Lung (tissue), 12 donors: Measurements from ENCODE around the gene ABCA1. TPM values are rescaled to one million over a fixed set of nuclear protein-coding genes. Genes with fewer than 3 reads are reported as not detected.

ENCODE experiments used
- ATAC-seq: fragments of 200-7000 bp; cut with Tn5 transposase; one replicate; pipeline ENCODE4 v1.9.1; 2020; ENCODE audit warnings: moderate number of reproducible peaks; ENCODE audit not compliant: insufficient read depth, low FRiP score
- DNase-seq, 3 donors: peaks; one replicate each; pipeline ENCODE4 v3.0.0-alpha.2; 2013 to 2017
- H3K27ac ChIP-seq, 2 donors: one replicate each; pipeline ENCODE4 v1.5.1; 2013; ENCODE audit warnings: mild to moderate bottlenecking in 2 of 2, moderate library complexity in 2 of 2, control low read depth in 1 of 2, inconsistent platforms in 1 of 2, low read depth in 1 of 2, low read length in 1 of 2
- H3K27me3 ChIP-seq, 3 donors: one replicate each; pipeline ENCODE4 v1.5.1; 2013; ENCODE audit warnings: low read length in 2 of 3; ENCODE audit not compliant: control insufficient read depth in 3 of 3, insufficient read depth in 3 of 3
- H3K36me3 ChIP-seq, 4 donors: one replicate each; pipeline ENCODE4 v1.5.1; 2013; ENCODE audit warnings: low read length in 4 of 4, mild to moderate bottlenecking in 1 of 4, moderate library complexity in 1 of 4; ENCODE audit not compliant: control insufficient read depth in 4 of 4, insufficient read depth in 4 of 4
- H3K4me1 ChIP-seq, 5 donors: one replicate each; pipeline ENCODE4 v1.5.1; 2013; ENCODE audit warnings: low read length in 5 of 5, mild to moderate bottlenecking in 2 of 5, moderate library complexity in 1 of 5; ENCODE audit not compliant: control insufficient read depth in 5 of 5, insufficient read depth in 5 of 5
- H3K4me3 ChIP-seq: one replicate; pipeline ENCODE4 v1.5.1; 2013; ENCODE audit warnings: mild to moderate bottlenecking, control low read depth, moderate library complexity
- H3K9ac ChIP-seq, 2 donors: one replicate each; pipeline ENCODE4 v1.5.1; 2013; ENCODE audit warnings: low read length in 2 of 2, control low read depth in 1 of 2; ENCODE audit not compliant: insufficient read depth in 1 of 2
- H3K9me3 ChIP-seq, 4 donors: one replicate each; pipeline ENCODE4 v1.5.1; 2013; ENCODE audit warnings: low read length in 3 of 4, mild to moderate bottlenecking in 1 of 4, moderate library complexity in 1 of 4; ENCODE audit not compliant: control insufficient read depth in 4 of 4, insufficient read depth in 3 of 4
- CTCF ChIP-seq: IDR thresholded peaks from 2 replicates; pipeline ENCODE4 v1.5.1; 2012; ENCODE audit warnings: mild to moderate bottlenecking; ENCODE audit errors: control extremely low read depth, extremely low read depth
- WGBS, 2 donors: extraction: QIAGEN DNeasy Blood & Tissue Kit; methylation state at CpG; one replicate each; pipeline ENCODE4 v1.1.7; 2013; 5-methylcytosine and 5-hydroxymethylcytosine counted together
- polyA plus RNA-seq, 2 donors: library from polyadenylated mRNA; stranded (reverse); fragments of 200-250 nt; gene quantifications; one replicate each; pipeline ENCODE4 v1.2.1, GENCODE V29; 2013
- total RNA-seq, 2 donors: library from RNA; depleted of rRNA in 1 of 2; stranded (reverse); fragments of >200 nt in 1 of 2; gene quantifications; one replicate each; pipeline ENCODE4 v1.2.1, GENCODE V29; 2014 to 2021
- donor health status: control.
- donor health status: control.
- donor health status: Bipolar disorder and iron deficiency.
- donor health status: healthy.
- donor health status: DM: yes; HTN: yes; CAD: no.

The ABCA1 gene
- total and polyA plus RNA-seq, 4 donors = 5.4 to 140 (median 16.8) TPM

- peaks cover 9 to 38% (median 27%) of the 10 kb centered on the region in 5 donors for H3K4me1 ChIP-seq
- ATAC-seq = no peak
- H3K9ac ChIP-seq = no peak overlapping the region
- H3K27ac ChIP-seq = peak overlapping the region; percentile 61 to 82
- DNase-seq = no peak
- WGBS, 2 donors = 81 to 83% methylated on average over 8 of the region's 8 CpGs
- no peaks in the 10 kb centered on the region for H3K27me3 ChIP-seq
- H3K4me3 ChIP-seq = no peak overlapping the region
- no peak for TF ChIP-seq CTCF
- peaks cover 0 to 18% (median 3%) of the 10 kb centered on the region in 4 donors for H3K36me3 ChIP-seq
- H3K9me3 ChIP-seq = no peaks in the 10 kb centered on the region
Measured at GRCh38 chr9:104868303-104868686, 59.7 kb downstream of the ABCA1 start.

DNA sequence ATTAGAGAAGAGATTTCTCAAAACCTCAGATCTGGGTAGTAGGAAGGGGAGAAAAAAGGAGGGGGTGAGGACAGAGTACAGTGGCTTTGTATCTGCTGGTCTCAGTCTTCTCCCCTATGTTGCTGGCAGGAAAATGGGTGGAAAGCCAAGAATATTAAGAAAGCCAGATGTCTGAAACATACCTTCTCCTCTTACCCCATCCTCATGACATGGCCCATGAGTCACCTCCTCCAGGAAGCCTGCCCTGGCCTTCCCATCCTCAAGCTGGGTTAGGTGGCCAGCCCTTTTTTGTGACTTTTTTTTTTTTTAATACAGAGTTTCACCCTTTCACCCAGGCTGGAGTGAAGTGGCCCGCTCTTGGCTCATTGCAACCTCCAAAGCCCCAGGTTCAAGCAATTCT lies 61.8 kb downstream of the ABCA1 start:
- H3K4me1 ChIP-seq = peaks cover 9 to 36% (median 26%) of the 10 kb centered on the region in 5 donors
- no peak for DNase-seq
- no peak overlapping the region for H3K27ac ChIP-seq
- no peaks in the 10 kb centered on the region for H3K27me3 ChIP-seq
- no peak for ATAC-seq
- 87 to 94% methylated on average over 1 of the region's 1 CpG for WGBS, 2 donors
- no peak for TF ChIP-seq CTCF
- no peak overlapping the region for H3K4me3 ChIP-seq
- no peaks in the 10 kb centered on the region for H3K9me3 ChIP-seq
- H3K36me3 ChIP-seq = peaks cover 2 to 15% (median 3%) of the 10 kb centered on the region in 4 donors
- H3K9ac ChIP-seq = no peak overlapping the region

DNA sequence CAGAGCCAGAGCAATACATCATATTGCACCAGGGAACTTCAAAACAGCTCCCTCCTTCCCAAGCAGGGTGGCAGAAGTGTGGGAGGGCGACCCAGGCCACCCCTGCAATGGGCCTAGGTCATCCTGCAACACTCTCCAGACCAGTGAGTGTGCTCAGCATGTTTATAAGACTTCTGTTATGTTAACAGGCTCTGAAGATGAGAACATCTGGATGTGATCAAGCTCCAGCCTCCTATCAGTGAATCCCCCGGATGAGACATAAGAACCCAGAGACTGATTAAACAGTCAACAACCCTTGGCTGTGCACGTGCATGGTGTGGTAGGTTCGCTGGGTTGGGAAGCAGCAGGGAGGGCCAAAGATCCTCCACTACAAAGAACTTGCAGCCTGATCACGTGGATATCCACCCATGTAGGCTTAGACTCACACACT lies 63.3 kb downstream of the ABCA1 start:
- Histone ChIP-seq H3K4me3 (no peak overlapping the region), H3K9ac (no peak overlapping the region), H3K9me3 (no peaks in the 10 kb centered on the region), H3K27ac (no peak overlapping the region), H3K4me1 (peaks cover 9 to 33% (median 21%) of the 10 kb centered on the region in 5 donors), H3K27me3 (no peaks in the 10 kb centered on the region), H3K36me3 (peaks cover 2 to 16% (median 3%) of the 10 kb centered on the region in 4 donors)
- peak; percentile 40 to 88 (median 74) for DNase-seq
- peak; percentile 36 for ATAC-seq
- TF ChIP-seq CTCF = no peak
- 82 to 84% methylated on average over 5 of the region's 5 CpGs for WGBS, 2 donors
